ENCODE data around the gene KBTBD2.

DNA sequence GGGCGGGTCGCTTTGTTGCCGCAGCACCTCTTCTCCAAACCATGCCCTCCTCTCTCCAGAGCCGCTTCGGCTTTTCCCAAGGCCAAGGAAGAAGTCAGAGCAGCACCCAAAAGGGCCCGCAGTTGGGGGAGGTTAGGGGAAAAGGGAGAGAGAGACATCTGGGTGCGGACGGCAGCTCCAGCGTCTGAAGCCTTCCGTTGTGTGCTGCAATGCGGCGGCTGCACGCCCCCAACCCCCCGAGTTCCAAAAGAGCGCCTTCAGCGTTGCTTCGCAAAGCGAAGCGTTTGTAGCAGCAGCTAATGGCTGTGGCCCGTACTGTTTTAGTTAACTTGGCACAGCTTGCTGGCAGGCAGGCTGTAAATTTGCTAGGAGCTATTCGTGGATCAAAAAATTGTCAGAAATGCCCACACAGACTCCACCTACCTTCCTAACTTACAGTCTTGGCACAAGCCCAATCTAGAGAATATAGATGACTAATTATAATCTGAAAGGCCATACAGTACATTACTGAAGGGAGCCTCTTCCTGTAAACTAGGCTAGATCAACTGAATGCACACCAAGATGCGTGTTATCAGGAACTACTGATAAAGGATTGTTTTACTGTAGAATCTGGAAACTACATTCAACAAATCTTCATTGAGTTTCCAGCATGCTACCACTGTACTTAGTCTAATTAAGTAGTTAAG lies 1.1 kb upstream of the KBTBD2 start:
- no peak for TF ChIP-seq POLR2A (IDR thresholded peaks at IDR 0.05)
- TF ChIP-seq, protein P1, sequence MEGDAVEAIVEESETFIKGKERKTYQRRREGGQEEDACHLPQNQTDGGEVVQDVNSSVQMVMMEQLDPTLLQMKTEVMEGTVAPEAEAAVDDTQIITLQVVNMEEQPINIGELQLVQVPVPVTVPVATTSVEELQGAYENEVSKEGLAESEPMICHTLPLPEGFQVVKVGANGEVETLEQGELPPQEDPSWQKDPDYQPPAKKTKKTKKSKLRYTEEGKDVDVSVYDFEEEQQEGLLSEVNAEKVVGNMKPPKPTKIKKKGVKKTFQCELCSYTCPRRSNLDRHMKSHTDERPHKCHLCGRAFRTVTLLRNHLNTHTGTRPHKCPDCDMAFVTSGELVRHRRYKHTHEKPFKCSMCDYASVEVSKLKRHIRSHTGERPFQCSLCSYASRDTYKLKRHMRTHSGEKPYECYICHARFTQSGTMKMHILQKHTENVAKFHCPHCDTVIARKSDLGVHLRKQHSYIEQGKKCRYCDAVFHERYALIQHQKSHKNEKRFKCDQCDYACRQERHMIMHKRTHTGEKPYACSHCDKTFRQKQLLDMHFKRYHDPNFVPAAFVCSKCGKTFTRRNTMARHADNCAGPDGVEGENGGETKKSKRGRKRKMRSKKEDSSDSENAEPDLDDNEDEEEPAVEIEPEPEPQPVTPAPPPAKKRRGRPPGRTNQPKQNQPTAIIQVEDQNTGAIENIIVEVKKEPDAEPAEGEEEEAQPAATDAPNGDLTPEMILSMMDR (IDR thresholded peaks at IDR 0.05), result no peak
